ENCODE measurements around the gene SLC6A16.

SLC6A16 gene

DNA sequence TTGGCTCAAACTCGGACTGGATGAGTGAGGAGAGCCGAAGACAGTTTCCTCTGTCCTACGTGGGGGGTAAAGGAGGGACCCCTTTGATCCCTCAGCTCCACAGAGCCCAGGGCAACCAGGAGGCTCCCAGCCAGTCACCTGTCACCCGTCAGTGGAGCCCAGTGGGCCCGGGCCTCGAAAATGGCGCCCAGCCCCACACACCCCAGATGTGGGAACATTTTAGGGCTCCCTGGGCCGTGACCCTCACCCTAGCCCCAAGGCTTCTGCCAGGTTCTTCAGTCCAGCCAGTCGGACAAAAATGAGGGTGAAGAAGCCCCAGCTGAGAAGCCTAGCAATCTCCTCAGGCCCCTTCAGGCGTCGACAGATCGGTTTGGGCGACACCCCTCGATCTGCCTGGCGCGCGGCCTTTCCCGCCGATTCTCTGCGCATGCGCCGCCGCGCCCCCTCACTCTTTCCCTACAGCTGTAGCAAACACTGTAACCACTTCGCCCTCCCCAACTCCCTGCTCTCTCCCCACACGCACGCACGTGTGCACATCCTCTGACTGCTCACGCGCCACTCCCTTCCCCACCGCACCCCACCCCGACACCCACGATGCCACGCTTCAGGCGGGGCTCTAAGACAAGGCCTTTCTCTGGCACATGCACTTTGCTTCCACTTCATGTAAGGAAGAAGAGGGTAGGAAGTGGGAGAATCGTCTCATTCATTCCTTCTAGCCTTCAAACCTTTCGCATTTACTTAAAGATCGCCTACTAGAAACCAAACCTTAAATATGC, at the start of gene SLC6A16:
Gene SLC6A16, minus strand, starts transcription at position 391 of the 776 bp plus-strand sequence. CDS start 13,844 bp downstream, outside the sequence.
- TF ChIP-seq, protein P1, sequence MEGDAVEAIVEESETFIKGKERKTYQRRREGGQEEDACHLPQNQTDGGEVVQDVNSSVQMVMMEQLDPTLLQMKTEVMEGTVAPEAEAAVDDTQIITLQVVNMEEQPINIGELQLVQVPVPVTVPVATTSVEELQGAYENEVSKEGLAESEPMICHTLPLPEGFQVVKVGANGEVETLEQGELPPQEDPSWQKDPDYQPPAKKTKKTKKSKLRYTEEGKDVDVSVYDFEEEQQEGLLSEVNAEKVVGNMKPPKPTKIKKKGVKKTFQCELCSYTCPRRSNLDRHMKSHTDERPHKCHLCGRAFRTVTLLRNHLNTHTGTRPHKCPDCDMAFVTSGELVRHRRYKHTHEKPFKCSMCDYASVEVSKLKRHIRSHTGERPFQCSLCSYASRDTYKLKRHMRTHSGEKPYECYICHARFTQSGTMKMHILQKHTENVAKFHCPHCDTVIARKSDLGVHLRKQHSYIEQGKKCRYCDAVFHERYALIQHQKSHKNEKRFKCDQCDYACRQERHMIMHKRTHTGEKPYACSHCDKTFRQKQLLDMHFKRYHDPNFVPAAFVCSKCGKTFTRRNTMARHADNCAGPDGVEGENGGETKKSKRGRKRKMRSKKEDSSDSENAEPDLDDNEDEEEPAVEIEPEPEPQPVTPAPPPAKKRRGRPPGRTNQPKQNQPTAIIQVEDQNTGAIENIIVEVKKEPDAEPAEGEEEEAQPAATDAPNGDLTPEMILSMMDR (IDR thresholded peaks at IDR 0.05): no peak

DNA sequence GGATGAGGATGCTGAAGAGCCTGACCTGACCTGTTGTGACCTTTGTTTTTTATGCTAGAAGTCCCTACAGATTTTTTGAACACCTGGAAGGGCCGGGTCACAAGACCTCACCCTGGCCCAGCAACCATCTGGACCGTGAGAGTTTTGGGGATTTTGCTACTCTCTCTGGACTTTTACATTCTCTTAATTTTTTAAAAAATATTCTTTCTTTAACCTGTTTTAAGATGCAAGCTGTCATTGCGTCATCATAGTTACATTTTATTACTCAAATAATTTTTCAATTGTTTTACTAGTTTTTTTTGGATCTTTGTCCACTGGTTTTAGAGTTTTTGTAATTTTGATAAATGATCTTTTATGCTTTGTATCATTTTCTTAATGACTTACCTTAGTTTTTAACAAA, 46.2 kb upstream of the SLC6A16 start:
- TF ChIP-seq, protein P1 (IDR thresholded peaks at IDR 0.05): no peak

DNA sequence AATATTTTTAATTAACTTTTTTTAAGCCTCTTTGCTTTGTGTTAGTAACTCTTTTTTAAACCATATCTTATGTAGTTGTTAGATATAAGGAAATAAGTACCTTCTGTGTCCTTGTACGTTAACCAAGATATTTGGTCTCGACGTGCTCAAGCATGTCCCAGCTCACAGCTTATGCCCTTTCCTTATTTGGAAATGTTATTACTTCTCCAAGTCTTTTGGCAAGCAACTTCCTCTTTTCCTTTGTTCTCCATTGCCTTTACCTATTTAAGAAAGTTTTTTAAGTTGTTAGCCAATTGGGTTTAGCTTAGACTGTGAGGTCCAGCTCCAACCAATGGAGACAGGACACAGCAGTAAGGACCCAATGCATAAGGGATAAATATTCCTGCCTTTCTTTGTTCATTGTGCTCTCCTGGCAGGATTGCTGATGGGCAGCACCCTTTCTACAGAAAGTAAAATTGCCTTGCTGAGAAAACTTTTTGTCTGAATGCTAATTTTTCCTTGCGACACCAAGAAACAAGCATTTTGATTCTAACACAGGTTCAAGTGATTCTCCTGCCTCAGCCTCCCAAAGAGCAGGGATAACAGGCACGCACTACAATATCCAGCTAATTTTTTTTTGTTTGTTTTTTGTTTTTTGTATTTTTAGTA, 43.8 kb upstream of the SLC6A16 start:
- TF ChIP-seq, protein P1 (IDR thresholded peaks at IDR 0.05): no peak

- TF ChIP-seq, protein P1 (IDR thresholded peaks at IDR 0.05): no peak
These were observed 41.1 kb upstream of the SLC6A16 start for GRCh38 chr19:49366110-49366509.

GRCh38 chr19:49364083-49364737, 39.2 kb upstream of the SLC6A16 start:
- TF ChIP-seq, protein P1 (IDR thresholded peaks at IDR 0.05): no peak

DNA sequence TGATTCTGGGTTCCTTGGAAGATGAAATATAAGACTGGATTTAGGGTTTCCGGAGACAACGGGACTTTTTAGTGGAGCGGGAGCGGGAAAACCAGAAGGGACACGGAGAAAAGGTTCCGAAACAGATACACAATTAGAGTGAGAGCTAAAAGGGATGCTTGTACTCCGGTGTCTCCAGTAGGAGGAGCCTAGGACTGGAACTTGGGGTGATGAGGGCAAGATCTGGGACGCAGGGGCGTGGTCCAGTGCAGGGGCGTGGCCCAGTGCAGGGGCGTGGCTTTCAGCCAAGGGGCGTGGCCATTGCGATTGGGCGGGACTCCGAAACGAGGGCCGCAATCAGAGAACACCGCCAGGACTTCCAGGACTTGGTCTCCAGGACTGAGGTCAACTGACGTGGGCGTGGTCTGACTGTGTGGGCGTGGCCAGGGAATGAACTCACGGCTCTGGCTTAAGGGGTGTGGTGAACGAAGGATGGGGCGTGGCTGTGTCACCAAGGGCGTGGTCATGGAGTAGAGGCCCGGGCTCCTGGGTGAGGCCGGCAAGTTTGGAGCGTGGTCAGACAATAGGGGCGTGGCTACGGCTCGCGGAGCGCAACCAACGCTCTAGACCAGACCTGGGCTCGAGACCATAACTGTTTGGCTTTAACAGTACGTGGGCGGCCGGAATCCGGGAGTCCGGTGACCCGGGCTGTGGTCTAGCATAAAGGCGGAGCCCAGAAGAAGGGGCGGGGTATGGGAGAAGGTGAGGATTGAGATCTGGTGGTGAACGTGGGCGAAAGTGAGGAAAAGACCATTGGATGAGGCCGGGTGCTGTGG, 38.5 kb upstream of the SLC6A16 start, which contains the start of gene DKKL1:
Gene DKKL1, plus strand, starts transcription at position 610 of the 815 bp plus-strand sequence. Its CDS starts 122 bp downstream, at position 732.
- TF ChIP-seq, protein P1 (IDR thresholded peaks at IDR 0.05): no peak; the same call in 1 of the 2 replicates

DNA sequence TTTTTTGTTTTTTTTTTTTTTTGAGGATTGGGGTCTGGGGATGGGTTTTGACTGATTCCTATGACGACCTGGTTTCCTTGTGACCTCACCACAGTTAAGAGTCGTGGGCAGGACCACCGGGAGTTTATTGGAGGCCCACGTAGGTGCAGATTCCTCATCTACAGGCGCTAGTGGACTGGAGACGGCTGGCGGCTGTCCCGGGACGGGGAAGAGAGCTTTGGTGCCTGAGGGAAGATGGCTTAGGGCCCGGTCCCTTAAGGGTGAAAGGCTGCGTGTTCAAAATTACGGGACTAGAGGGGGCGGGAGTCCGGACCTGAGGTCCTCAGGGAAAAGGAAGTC, 37.9 kb upstream of the SLC6A16 start:
- TF ChIP-seq, protein P1 (IDR thresholded peaks at IDR 0.05): no peak
